H1 (cell line): ENCODE measurements around the gene COMT. TPM values are rescaled to one million over a fixed set of nuclear protein-coding genes. Genes with fewer than 3 reads are reported as not detected.

Source experiments
- CTCF ChIA-PET: fragments of 300-600 bp; sonication (Branson Sonifier 250); formaldehyde crosslinking; loops from one replicate; lab custom pipeline; 2021; ENCODE audit not compliant: partially characterized antibody; lab: Charles Lee
- POLR2A ChIA-PET: fragments of 300-600 bp; sonication (Branson Sonifier 250); formaldehyde crosslinking; loops from one replicate; lab custom pipeline; 2021; ENCODE audit warnings: inconsistent platforms; ENCODE audit not compliant: partially characterized antibody; lab: Charles Lee
- DNase-seq, 2 experiments: peaks; one replicate each; pipeline versions ENCODE4 v3.0.0 to v3.0.0-alpha.2; 2010 to 2022; ENCODE audit warnings: low spot score in 2 of 2, low read depth in 1 of 2, mixed read lengths in 1 of 2
- FAIRE-seq: peaks from 2 replicates; lab custom pipeline; 2011; peaks lifted over from hg19 to GRCh38; lab: Jason Lieb, UNC
- H2AFZ ChIP-seq: 2 replicates; pipeline ENCODE4 v1.8.1; 2012; ENCODE audit warnings: low read length, inconsistent platforms
- H2AK5ac ChIP-seq: 2 replicates; pipeline ENCODE4 v1.6.1; 2013; ENCODE audit warnings: low read depth, low read length
- H2BK120ac ChIP-seq: replicated peaks from 2 replicates; pipeline ENCODE3; 2013; ENCODE audit warnings: low read depth, low read length, inconsistent platforms
- H2BK12ac ChIP-seq: 2 replicates; pipeline ENCODE4 v1.6.1; 2013; ENCODE audit warnings: low read depth, low read length
- H2BK15ac ChIP-seq: 2 replicates; pipeline ENCODE4 v1.6.1; 2013; ENCODE audit warnings: low read length
- H2BK20ac ChIP-seq: 2 replicates; pipeline ENCODE4 v1.6.1; 2013; ENCODE audit warnings: low read length
- H2BK5ac ChIP-seq: 2 replicates; pipeline ENCODE4 v1.6.1; 2013; ENCODE audit warnings: low read depth, low read length
- H3K14ac ChIP-seq: 2 replicates; pipeline ENCODE4 v1.6.1; 2013; ENCODE audit warnings: inconsistent platforms; ENCODE audit not compliant: insufficient read length
- H3K18ac ChIP-seq: 2 replicates; pipeline ENCODE4 v1.6.1; 2013; ENCODE audit warnings: low read length; ENCODE audit errors: extremely low read depth
- H3K23ac ChIP-seq: 2 replicates; pipeline ENCODE4 v1.6.1; 2013; ENCODE audit warnings: inconsistent platforms; ENCODE audit not compliant: insufficient read length
- H3K23me2 ChIP-seq: 2 replicates; pipeline ENCODE4 v1.6.1; 2013; ENCODE audit warnings: low read depth, low read length
- H3K27ac ChIP-seq: 2 replicates; pipeline ENCODE4 v1.6.1; 2011; ENCODE audit warnings: low read depth, low read length, inconsistent platforms
- H3K27me3 ChIP-seq, 4 experiments: replicated peaks in 1 of 4; 1 replicate in 1 of 4; 2 replicates in 3 of 4; pipeline versions ENCODE4 v1.6.1 to v1.8.1; 2011 to 2013; ENCODE audit warnings: low read length in 3 of 4, mild to moderate bottlenecking in 3 of 4, inconsistent platforms in 2 of 4, mixed read lengths in 2 of 4, moderate library complexity in 1 of 4; ENCODE audit not compliant: control insufficient read depth in 3 of 4, insufficient read depth in 3 of 4; ENCODE audit errors: extremely low read depth in 1 of 4
- H3K36me3 ChIP-seq, 4 experiments: 2 replicates each; pipeline versions ENCODE4 v1.6.1 to v1.8.1; 2011 to 2013; ENCODE audit warnings: mild to moderate bottlenecking in 4 of 4, low read length in 3 of 4, moderate library complexity in 2 of 4, control low read depth in 1 of 4, inconsistent platforms in 1 of 4; ENCODE audit not compliant: insufficient read depth in 4 of 4, control insufficient read depth in 2 of 4
- H3K4ac ChIP-seq: replicated peaks from 2 replicates; pipeline ENCODE3; 2013; ENCODE audit warnings: low read length, low read depth, mixed read lengths, inconsistent platforms; ENCODE audit not compliant: insufficient read length
- H3K4me1 ChIP-seq, 4 experiments: replicated peaks in 1 of 4; 1 replicate in 1 of 4; 2 replicates in 3 of 4; pipeline versions ENCODE4 v1.6.1 to v1.8.1; 2011 to 2013; ENCODE audit warnings: low read length in 3 of 4, inconsistent platforms in 2 of 4, mixed read lengths in 1 of 4; ENCODE audit not compliant: insufficient read depth in 4 of 4, control insufficient read depth in 3 of 4
- H3K4me2 ChIP-seq, 2 experiments: 2 replicates each; pipeline versions ENCODE4 v1.6.1 to v1.8.1; 2011 to 2013; ENCODE audit warnings: low read depth in 2 of 2, low read length in 2 of 2, control low read depth in 1 of 2, inconsistent platforms in 1 of 2, mild to moderate bottlenecking in 1 of 2; ENCODE audit not compliant: insufficient read depth in 1 of 2
- H3K4me3 ChIP-seq, 4 experiments: fragments of 200-600, 300-600 bp in 1 of 4; sonication (generic), shearing (Covaris generic), sonication (Bioruptor Twin) in 1 of 4; 2 replicates each; pipeline versions ENCODE4 v1.5.1 to v1.8.1; 2011 to 2016; ENCODE audit warnings: low read length in 4 of 4, low read depth in 3 of 4, control low read depth in 2 of 4, inconsistent platforms in 2 of 4, mild to moderate bottlenecking in 2 of 4, mixed read lengths in 1 of 4, moderate library complexity in 1 of 4; ENCODE audit not compliant: insufficient read depth in 2 of 4; ENCODE audit errors: extremely low read depth in 1 of 4
- H3K56ac ChIP-seq: replicated peaks from 2 replicates; pipeline ENCODE3; 2013; ENCODE audit warnings: low read depth, mild to moderate bottlenecking, mixed read lengths, low read length, inconsistent platforms; ENCODE audit not compliant: insufficient read length
- H3K79me1 ChIP-seq: 2 replicates; pipeline ENCODE4 v1.6.1; 2013; ENCODE audit warnings: low read depth, low read length, control low read depth
- H3K79me2 ChIP-seq, 2 experiments: 2 replicates each; pipeline versions ENCODE4 v1.6.1 to v1.8.1; 2012 to 2013; ENCODE audit warnings: low read length in 2 of 2, mild to moderate bottlenecking in 2 of 2, inconsistent platforms in 1 of 2; ENCODE audit not compliant: insufficient read depth in 2 of 2, control insufficient read depth in 1 of 2
- H3K9ac ChIP-seq, 4 experiments: replicated peaks in 1 of 4; 1 replicate in 1 of 4; 2 replicates in 3 of 4; pipeline versions ENCODE4 v1.6.1 to v1.8.1; 2011 to 2013; ENCODE audit warnings: low read depth in 3 of 4, low read length in 3 of 4, control low read depth in 2 of 4, mild to moderate bottlenecking in 2 of 4, moderate library complexity in 2 of 4, inconsistent platforms in 1 of 4; ENCODE audit errors: extremely low read depth in 1 of 4
- H3K9me3 ChIP-seq, 2 experiments: 2 replicates each; pipeline versions ENCODE4 v1.6.1 to v1.8.1; 2012 to 2013; ENCODE audit warnings: mild to moderate bottlenecking in 2 of 2, moderate library complexity in 2 of 2, control low read depth in 1 of 2, inconsistent platforms in 1 of 2, low read depth in 1 of 2, low read length in 1 of 2, mixed read lengths in 1 of 2; ENCODE audit not compliant: insufficient read depth in 2 of 2
- H4K20me1 ChIP-seq, 2 experiments: replicated peaks in 1 of 2; 2 replicates each; pipeline versions ENCODE3 to v1.8.1; 2011 to 2013; ENCODE audit warnings: inconsistent platforms in 2 of 2, low read length in 2 of 2, mild to moderate bottlenecking in 1 of 2; ENCODE audit not compliant: insufficient read depth in 2 of 2, control insufficient read depth in 1 of 2
- H4K5ac ChIP-seq: 2 replicates; pipeline ENCODE4 v1.6.1; 2013; ENCODE audit warnings: low read length, low read depth, mixed read lengths, inconsistent platforms; ENCODE audit not compliant: insufficient read length
- H4K8ac ChIP-seq: 2 replicates; pipeline ENCODE4 v1.8.0; 2013; ENCODE audit warnings: mild to moderate bottlenecking, moderate library complexity, low read length, inconsistent platforms; ENCODE audit not compliant: insufficient read depth; ENCODE audit errors: extremely low read depth
- H4K91ac ChIP-seq: replicated peaks from 2 replicates; pipeline ENCODE3; 2013; ENCODE audit warnings: low read length, mixed read lengths, inconsistent platforms; ENCODE audit not compliant: insufficient read length
- ASH2L ChIP-seq: fragments of 200-600, 300-600 bp; sonication (generic); IDR thresholded peaks from one replicate; pipeline ENCODE4 v1.7.1; 2017; ENCODE audit warnings: low read length
- POU5F1 ChIP-seq: IDR thresholded peaks from 2 replicates; pipeline ENCODE4 v1.6.1; 2011; ENCODE audit warnings: low read depth, mild to moderate bottlenecking, low read length, moderate library complexity
- WGBS, 2 experiments: shearing (Covaris generic) in 1 of 2; methylation state at CpG; one replicate each; pipeline versions ENCODE4 v1.1.6 to v1.1.7; 2013 to 2015; ENCODE audit warnings: low lambda C conversion rate in 2 of 2, mixed read lengths in 2 of 2, inconsistent platforms in 1 of 2, low coverage in 1 of 2, missing lambda C conversion rate in 1 of 2; ENCODE audit not compliant: insufficient replicate concordance in 2 of 2, insufficient coverage in 1 of 2, insufficient read length in 1 of 2; ENCODE audit errors: extremely low coverage in 1 of 2, missing lambda C conversion rate in 1 of 2; 5-methylcytosine and 5-hydroxymethylcytosine counted together
- polyA plus RNA-seq, 7 experiments: library from polyadenylated mRNA; depleted of rRNA in 3 of 7; stranded (reverse) in 5 of 7; unstranded in 2 of 7; fragments of >200 nt in 5 of 7; fragments of 200-250 nt in 2 of 7; gene quantifications; 1 replicate in 5 of 7; 2 replicates in 1 of 7; 4 replicates in 1 of 7; pipeline versions ENCODE4 v1.2.1 to v1.2.3, GENCODE V29; 2011 to 2013; ENCODE audit warnings: missing spikeins in 2 of 7, mixed read lengths in 2 of 7
- total RNA-seq: library from RNA; stranded (reverse); fragmentation: NEBNext Ultra II Directional; extraction: Animal tissue kit (Norgen Biotek cat#: 25700); gene quantifications from 2 replicates; pipeline ENCODE4 v1.2.1, GENCODE V29; 2021

Gene COMT
- total and polyA plus RNA-seq, 2 of the 8 experiments (the other 6 are each of a cell fraction or from before 2014, with no cell fraction given), result 15.2 to 33.7 TPM

GRCh38 chr22:19903031-19903430 is 38.5 kb upstream of the COMT start:
- Histone ChIP-seq H3K56ac (no peak overlapping the region), H2BK15ac (peak overlapping the region; percentile 81; the same call in 1 of the 2 replicates), H3K14ac (no peak overlapping the region), H3K4me1 (peaks cover 5 to 12% (median 12%) of the 10 kb centered on the region in 4 experiments), H2BK5ac (no peak overlapping the region), H3K4me3 (no peak overlapping the region), H3K79me2 (no peaks in the 10 kb centered on the region), H2BK12ac (peak overlapping the region; percentile 50; the same call in 1 of the 2 replicates), H3K9me3 (no peaks in the 10 kb centered on the region), H4K5ac (no peak overlapping the region), H3K36me3 (no peaks in the 10 kb centered on the region), H3K18ac (no peak overlapping the region; the same call in 1 of the 2 replicates), H3K23me2 (no peaks in the 10 kb centered on the region), H2BK20ac (no peak overlapping the region), H3K4ac (no peak overlapping the region), H4K91ac (peak overlapping the region; percentile 35), H3K23ac (no peak overlapping the region), H3K27me3 (no peaks in the 10 kb centered on the region; a peak in 1 of 7 replicates), H3K4me2 (peak overlapping the region in 1 of 2 experiments; percentile 6; a peak in 1 of 4 replicates), H2BK120ac (no peak overlapping the region), H4K20me1 (no peaks in the 10 kb centered on the region), H2AFZ (no peak overlapping the region; the same call in 1 of the 2 replicates), H4K8ac (no peak overlapping the region), H3K9ac (no peak overlapping the region), H3K79me1 (no peaks in the 10 kb centered on the region), H2AK5ac (no peak overlapping the region; the same call in 1 of the 2 replicates), H3K27ac (no peak overlapping the region)
- 78% methylated on average over 9 of the region's 9 CpGs; no CpG with 5 or more reads in 1 of the 2 experiments for WGBS, 2 experiments
- ChIA-PET CTCF (interaction anchor here (0.6 to 10.1 kb wide), 15 partner anchors 9 to 223 kb away, joined by 3 to 69 read pairs (median 4); partner anchors contain the start of genes GNB1L, GP1BB and RTL10), POLR2A (interaction anchor here (0.8 to 1.1 kb wide), 4 partner anchors 15 to 157 kb away, joined by 3 to 5 read pairs (median 3); no protein-coding TSS in a partner anchor)
- TF ChIP-seq ASH2L (peak; percentile 4), POU5F1 (no peak)
- FAIRE-seq (no peak), DNase-seq (no peak)
